SK-N-SH (cell line): Measurements from ENCODE around the gene BMP4. TPM values are rescaled to one million over a fixed set of nuclear protein-coding genes. Genes with fewer than 3 reads are reported as not detected.

Experiments
- CTCF ChIA-PET: fragments of 300-600, 350-600 bp; formaldehyde crosslinking; extraction: SDS; loops from one replicate; lab custom pipeline; 2021; lab: Yijun Ruan, JAX
- POLR2A ChIA-PET: fragments of 350-600 bp; sonication (Branson Sonifier 250); formaldehyde crosslinking; extraction: SDS; loops from one replicate; lab custom pipeline; 2020; ENCODE audit warnings: antibody characterized with exemption, inconsistent platforms; lab: Yijun Ruan, JAX
- DNase-seq: peaks from one replicate; pipeline ENCODE4 v3.0.0; 2012
- H2AFZ ChIP-seq: fragments of 200-600 bp; sonication (generic); 2 replicates; pipeline ENCODE4 v1.8.1; 2016; ENCODE audit warnings: antibody characterized with exemption, mild to moderate bottlenecking, low read depth
- H3F3A ChIP-seq: fragments of 200-600 bp; sonication (generic); replicated peaks from 2 replicates; pipeline ENCODE3; 2016; ENCODE audit warnings: antibody characterized with exemption, mild to moderate bottlenecking; ENCODE audit not compliant: insufficient read depth
- H3K27ac ChIP-seq, 2 experiments: fragments of 200-500 bp in 1 of 2; fragments of 200-600 bp in 1 of 2; sonication (Bioruptor generic) in 1 of 2; sonication (generic), shearing (Covaris generic) in 1 of 2; 2 replicates each; pipeline versions ENCODE4 v1.5.1 to v1.6.1; 2014 to 2016; ENCODE audit warnings: low read depth in 2 of 2, inconsistent platforms in 1 of 2, low read length in 1 of 2, mild to moderate bottlenecking in 1 of 2, mixed read lengths in 1 of 2
- H3K27me3 ChIP-seq: fragments of 200-600 bp; sonication (generic), shearing (Covaris generic); 2 replicates; pipeline ENCODE4 v1.6.1; 2016; ENCODE audit warnings: mixed run types; ENCODE audit not compliant: insufficient read depth
- H3K36me3 ChIP-seq, 2 experiments: fragments of 200-500 bp in 1 of 2; fragments of 200-600 bp in 1 of 2; sonication (Bioruptor generic) in 1 of 2; sonication (generic) in 1 of 2; replicated peaks in 1 of 2; 2 replicates each; pipeline versions ENCODE3 to v1.5.1; 2014 to 2016; ENCODE audit warnings: low read length in 1 of 2, mild to moderate bottlenecking in 1 of 2; ENCODE audit not compliant: insufficient read depth in 2 of 2, control insufficient read depth in 1 of 2
- H3K4me1 ChIP-seq, 2 experiments: fragments of 200-500 bp in 1 of 2; fragments of 200-600 bp in 1 of 2; sonication (Bioruptor generic) in 1 of 2; sonication (generic), shearing (Covaris generic) in 1 of 2; 2 replicates each; pipeline versions ENCODE4 v1.5.1 to v1.6.1; 2014 to 2016; ENCODE audit warnings: low read depth in 1 of 2, low read length in 1 of 2, mixed run types in 1 of 2; ENCODE audit not compliant: insufficient read depth in 2 of 2, control insufficient read depth in 1 of 2
- H3K4me2 ChIP-seq: fragments of 200-600 bp; sonication (generic), shearing (Covaris generic); 2 replicates; pipeline ENCODE4 v1.6.1; 2017; ENCODE audit warnings: mixed run types
- H3K4me3 ChIP-seq, 2 experiments: fragments of 200-500 bp in 1 of 2; fragments of 200-600 bp in 1 of 2; sonication (Bioruptor generic) in 1 of 2; sonication (generic), shearing (Covaris generic) in 1 of 2; 2 replicates each; pipeline versions ENCODE4 v1.5.1 to v1.8.1; 2014 to 2016; ENCODE audit warnings: low read depth in 2 of 2, inconsistent platforms in 1 of 2, low read length in 1 of 2, mild to moderate bottlenecking in 1 of 2, mixed read lengths in 1 of 2, moderate library complexity in 1 of 2
- H3K79me2 ChIP-seq: fragments of 200-600 bp; sonication (generic); 2 replicates; pipeline ENCODE4 v1.8.1; 2017; ENCODE audit warnings: mild to moderate bottlenecking; ENCODE audit not compliant: insufficient read depth
- H3K9ac ChIP-seq: fragments of 200-600 bp; sonication (generic); 2 replicates; pipeline ENCODE4 v1.6.1; 2017; ENCODE audit warnings: mixed run types
- H3K9me2 ChIP-seq: fragments of 200-600 bp; sonication (generic); 2 replicates; pipeline ENCODE4 v1.6.1; 2017; ENCODE audit warnings: mixed run types
- H3K9me3 ChIP-seq: fragments of 200-600 bp; sonication (generic); 2 replicates; pipeline ENCODE4 v1.6.1; 2017; ENCODE audit warnings: mixed run types, mild to moderate bottlenecking, moderate library complexity
- H4K20me1 ChIP-seq: fragments of 200-600 bp; sonication (generic); 2 replicates; pipeline ENCODE4 v1.6.1; 2017; ENCODE audit warnings: mild to moderate bottlenecking, mixed run types; ENCODE audit not compliant: insufficient read depth
- ELF1 ChIP-seq: IDR thresholded peaks from 2 replicates; pipeline ENCODE4 v1.4.0; 2012
- EP300 ChIP-seq, 2 experiments: IDR thresholded peaks; 2 replicates each; pipeline versions ENCODE4 v1.4.0 to v1.6.1; 2012; ENCODE audit warnings: borderline replicate concordance in 1 of 2, low read depth in 1 of 2, low read length in 1 of 2
- EZH2phosphoT487 ChIP-seq: fragments of 200-600 bp; sonication (generic); IDR thresholded peaks from 2 replicates; pipeline ENCODE4 v1.6.1; 2017; ENCODE audit warnings: low read depth, mixed run types, mild to moderate bottlenecking, antibody characterized with exemption, moderate library complexity, borderline replicate concordance
- GATA2 ChIP-seq: sonication (generic); formaldehyde crosslinking; IDR thresholded peaks from 2 replicates; pipeline ENCODE4 v1.5.0; 2020; ENCODE audit warnings: mild to moderate bottlenecking, missing genetic modification reagents
- MEF2A ChIP-seq: IDR thresholded peaks from 2 replicates; pipeline ENCODE4 v1.4.0; 2012; ENCODE audit warnings: low read depth, borderline replicate concordance
- MXI1 ChIP-seq: IDR thresholded peaks from 2 replicates; pipeline ENCODE4 v1.6.1; 2012; ENCODE audit warnings: mild to moderate bottlenecking, low read depth, low read length, improper control_type of control experiment
- RCOR1 ChIP-seq: fragments of 150-350 bp; IDR thresholded peaks from 2 replicates; pipeline ENCODE4 v1.6.1; 2017; ENCODE audit warnings: antibody characterized with exemption, low read length
- RXRA ChIP-seq: IDR thresholded peaks from 2 replicates; pipeline ENCODE4 v1.4.0; 2012; ENCODE audit warnings: low read depth, mild to moderate bottlenecking, borderline replicate concordance
- TAF1 ChIP-seq: IDR thresholded peaks from 2 replicates; pipeline ENCODE4 v1.6.1; 2012; ENCODE audit warnings: low read depth, mild to moderate bottlenecking, low read length, moderate library complexity, borderline replicate concordance
- TCF12 ChIP-seq: IDR thresholded peaks from 2 replicates; pipeline ENCODE4 v1.4.0; 2012
- TEAD4 ChIP-seq: IDR thresholded peaks from 2 replicates; pipeline ENCODE4 v1.4.0; 2012; ENCODE audit warnings: mild to moderate bottlenecking, borderline replicate concordance; ENCODE audit not compliant: insufficient read depth
- WGBS: methylation state at CpG from one replicate; pipeline ENCODE4 v1.1.6; 2017; ENCODE audit warnings: low lambda C conversion rate; 5-methylcytosine and 5-hydroxymethylcytosine counted together
- polyA plus RNA-seq, 3 experiments: library from polyadenylated mRNA; depleted of rRNA; stranded (reverse); fragments of >200 nt; gene quantifications; 2 replicates each; pipeline ENCODE4 v1.2.3, GENCODE V29; 2012
- TF ChIP-seq, protein P1 (sequence below): IDR thresholded peaks from 2 replicates; pipeline ENCODE4; 2012
- TF ChIP-seq, protein P2 (sequence below): IDR thresholded peaks from 2 replicates; pipeline ENCODE4 v1.4.0; 2012; ENCODE audit warnings: low read depth, borderline replicate concordance
- TF ChIP-seq, protein P3 (sequence below): IDR thresholded peaks from 2 replicates; pipeline ENCODE4 v1.4.0; 2012; ENCODE audit warnings: low read depth, borderline replicate concordance
- TF ChIP-seq, protein P4 (sequence below): IDR thresholded peaks from 2 replicates; pipeline ENCODE4 v1.6.1; 2012; ENCODE audit warnings: mild to moderate bottlenecking, low read depth, low read length, moderate library complexity
- TF ChIP-seq, protein P5 (sequence below): fragments of 150-350 bp; IDR thresholded peaks from 2 replicates; pipeline ENCODE4 v1.6.1; 2017; ENCODE audit warnings: antibody characterized with exemption, low read length, low read depth, borderline replicate concordance

Gene BMP4
- polyA plus RNA-seq, 1 of the 3 experiments (the other 2 are of a cell fraction): not detected

DNA sequence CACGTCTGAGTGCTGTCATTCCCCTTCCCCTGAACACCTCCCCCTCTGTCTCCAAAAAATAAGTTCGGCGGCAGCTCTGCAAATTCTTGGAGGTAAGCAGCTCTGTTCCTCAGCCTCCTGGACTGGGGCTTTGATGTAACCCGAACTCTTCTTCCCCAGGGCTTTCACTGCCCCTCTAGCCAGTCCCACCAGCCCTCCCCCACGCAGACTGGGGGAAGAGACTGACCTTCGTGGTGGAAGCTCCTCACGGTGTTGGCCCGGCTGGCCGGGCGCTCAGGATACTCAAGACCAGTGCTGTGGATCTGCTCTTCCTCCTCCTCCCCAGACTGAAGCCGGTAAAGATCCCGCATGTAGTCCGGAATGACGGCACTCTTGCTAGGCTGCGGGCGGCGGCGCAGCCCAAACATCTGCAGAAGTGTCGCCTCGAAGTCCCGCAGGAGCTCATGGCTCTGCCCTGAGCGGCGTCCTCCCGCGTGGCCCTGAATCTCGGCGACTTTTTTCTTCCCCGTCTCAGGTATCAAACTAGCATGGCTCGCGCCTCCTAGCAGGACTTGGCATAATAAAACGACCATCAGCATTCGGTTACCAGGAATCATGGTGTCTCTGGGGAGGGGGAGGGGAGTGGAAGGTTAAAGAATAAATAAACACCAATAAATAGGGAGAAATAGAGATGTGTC lies 4.9 kb downstream of the BMP4 start:
- no peak overlapping the region for H3K4me2 ChIP-seq
- POLR2A ChIA-PET: no interaction called here
- H3K4me1 ChIP-seq: peaks cover 0 to 4% of the 10 kb centered on the region in 2 experiments; a peak in 1 of 4 replicates
- H3K27me3 ChIP-seq: peaks cover 91% of the 10 kb centered on the region
- H2AFZ ChIP-seq: no peak overlapping the region
- no peaks in the 10 kb centered on the region for H3K79me2 ChIP-seq
- DNase-seq: no peak
- H3K4me3 ChIP-seq: no peak overlapping the region
- 11% methylated on average over 18 of the region's 32 CpGs for WGBS
- H3K27ac ChIP-seq: no peak overlapping the region
- no peaks in the 10 kb centered on the region for H3F3A ChIP-seq
- CTCF ChIA-PET: interaction anchor here (1.4 kb wide), 1 partner anchor 26 kb away, joined by 3 read pairs; no protein-coding TSS in a partner anchor
- H3K36me3 ChIP-seq: no peaks in the 10 kb centered on the region
- no peaks in the 10 kb centered on the region for H4K20me1 ChIP-seq
- TF ChIP-seq GATA2 (CRISPR knock-in tag) (no peak), EZH2phosphoT487 (peak; percentile 76; the same call in 1 of the 2 replicates)
- no peaks in the 10 kb centered on the region for H3K9me2 ChIP-seq
- H3K9me3 ChIP-seq: no peaks in the 10 kb centered on the region
- no peak overlapping the region for H3K9ac ChIP-seq

DNA sequence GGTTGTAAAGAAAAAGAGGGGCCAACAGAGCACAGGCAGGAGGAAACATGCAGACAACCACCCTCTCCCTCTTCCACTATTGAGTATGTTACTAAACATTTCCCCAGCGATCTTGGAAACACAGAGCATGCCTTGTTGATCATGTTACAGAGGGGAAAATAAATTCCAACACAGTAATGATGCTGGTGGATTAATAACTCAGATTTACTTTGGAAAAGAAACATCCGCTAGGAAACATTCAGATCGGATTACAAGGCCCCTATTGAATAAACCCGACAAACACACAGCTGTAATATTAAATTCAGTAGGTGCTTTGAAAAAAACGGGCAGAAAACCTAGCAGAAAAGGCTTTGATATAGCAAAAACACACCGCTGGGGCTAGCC lies 5.4 kb downstream of the BMP4 start:
- Histone ChIP-seq H3K4me2 (no peak overlapping the region), H3K9ac (no peak overlapping the region), H3K36me3 (no peaks in the 10 kb centered on the region), H3K79me2 (no peaks in the 10 kb centered on the region), H4K20me1 (no peaks in the 10 kb centered on the region), H3K27me3 (peaks cover 91% of the 10 kb centered on the region), H3K4me1 (peaks cover 0 to 4% of the 10 kb centered on the region in 2 experiments; a peak in 1 of 4 replicates), H3K9me2 (no peaks in the 10 kb centered on the region), H3K4me3 (no peak overlapping the region), H3K27ac (no peak overlapping the region), H3K9me3 (no peaks in the 10 kb centered on the region), H2AFZ (no peak overlapping the region), H3F3A (no peaks in the 10 kb centered on the region)
- DNase-seq: no peak
- TF ChIP-seq MXI1 (no peak), RXRA (no peak), TEAD4 (no peak), RCOR1 (no peak), EP300 (IDR thresholded peaks at IDR 0.05; ENCODE audit: borderline replicate concordance in 1 of 2, low read depth in 1 of 2, low read length in 1 of 2) (no peak), ELF1 (no peak), TCF12 (no peak), TAF1 (no peak), MEF2A (no peak)
- TF ChIP-seq, protein P1, sequence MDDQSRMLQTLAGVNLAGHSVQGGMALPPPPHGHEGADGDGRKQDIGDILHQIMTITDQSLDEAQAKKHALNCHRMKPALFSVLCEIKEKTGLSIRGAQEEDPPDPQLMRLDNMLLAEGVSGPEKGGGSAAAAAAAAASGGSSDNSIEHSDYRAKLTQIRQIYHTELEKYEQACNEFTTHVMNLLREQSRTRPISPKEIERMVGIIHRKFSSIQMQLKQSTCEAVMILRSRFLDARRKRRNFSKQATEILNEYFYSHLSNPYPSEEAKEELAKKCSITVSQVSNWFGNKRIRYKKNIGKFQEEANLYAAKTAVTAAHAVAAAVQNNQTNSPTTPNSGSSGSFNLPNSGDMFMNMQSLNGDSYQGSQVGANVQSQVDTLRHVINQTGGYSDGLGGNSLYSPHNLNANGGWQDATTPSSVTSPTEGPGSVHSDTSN: no peak
- TF ChIP-seq, protein P2, sequence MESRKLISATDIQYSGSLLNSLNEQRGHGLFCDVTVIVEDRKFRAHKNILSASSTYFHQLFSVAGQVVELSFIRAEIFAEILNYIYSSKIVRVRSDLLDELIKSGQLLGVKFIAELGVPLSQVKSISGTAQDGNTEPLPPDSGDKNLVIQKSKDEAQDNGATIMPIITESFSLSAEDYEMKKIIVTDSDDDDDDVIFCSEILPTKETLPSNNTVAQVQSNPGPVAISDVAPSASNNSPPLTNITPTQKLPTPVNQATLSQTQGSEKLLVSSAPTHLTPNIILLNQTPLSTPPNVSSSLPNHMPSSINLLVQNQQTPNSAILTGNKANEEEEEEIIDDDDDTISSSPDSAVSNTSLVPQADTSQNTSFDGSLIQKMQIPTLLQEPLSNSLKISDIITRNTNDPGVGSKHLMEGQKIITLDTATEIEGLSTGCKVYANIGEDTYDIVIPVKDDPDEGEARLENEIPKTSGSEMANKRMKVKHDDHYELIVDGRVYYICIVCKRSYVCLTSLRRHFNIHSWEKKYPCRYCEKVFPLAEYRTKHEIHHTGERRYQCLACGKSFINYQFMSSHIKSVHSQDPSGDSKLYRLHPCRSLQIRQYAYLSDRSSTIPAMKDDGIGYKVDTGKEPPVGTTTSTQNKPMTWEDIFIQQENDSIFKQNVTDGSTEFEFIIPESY: no peak
- TF ChIP-seq, protein P3, sequence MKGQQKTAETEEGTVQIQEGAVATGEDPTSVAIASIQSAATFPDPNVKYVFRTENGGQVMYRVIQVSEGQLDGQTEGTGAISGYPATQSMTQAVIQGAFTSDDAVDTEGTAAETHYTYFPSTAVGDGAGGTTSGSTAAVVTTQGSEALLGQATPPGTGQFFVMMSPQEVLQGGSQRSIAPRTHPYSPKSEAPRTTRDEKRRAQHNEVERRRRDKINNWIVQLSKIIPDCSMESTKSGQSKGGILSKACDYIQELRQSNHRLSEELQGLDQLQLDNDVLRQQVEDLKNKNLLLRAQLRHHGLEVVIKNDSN: no peak
- TF ChIP-seq, protein P4, sequence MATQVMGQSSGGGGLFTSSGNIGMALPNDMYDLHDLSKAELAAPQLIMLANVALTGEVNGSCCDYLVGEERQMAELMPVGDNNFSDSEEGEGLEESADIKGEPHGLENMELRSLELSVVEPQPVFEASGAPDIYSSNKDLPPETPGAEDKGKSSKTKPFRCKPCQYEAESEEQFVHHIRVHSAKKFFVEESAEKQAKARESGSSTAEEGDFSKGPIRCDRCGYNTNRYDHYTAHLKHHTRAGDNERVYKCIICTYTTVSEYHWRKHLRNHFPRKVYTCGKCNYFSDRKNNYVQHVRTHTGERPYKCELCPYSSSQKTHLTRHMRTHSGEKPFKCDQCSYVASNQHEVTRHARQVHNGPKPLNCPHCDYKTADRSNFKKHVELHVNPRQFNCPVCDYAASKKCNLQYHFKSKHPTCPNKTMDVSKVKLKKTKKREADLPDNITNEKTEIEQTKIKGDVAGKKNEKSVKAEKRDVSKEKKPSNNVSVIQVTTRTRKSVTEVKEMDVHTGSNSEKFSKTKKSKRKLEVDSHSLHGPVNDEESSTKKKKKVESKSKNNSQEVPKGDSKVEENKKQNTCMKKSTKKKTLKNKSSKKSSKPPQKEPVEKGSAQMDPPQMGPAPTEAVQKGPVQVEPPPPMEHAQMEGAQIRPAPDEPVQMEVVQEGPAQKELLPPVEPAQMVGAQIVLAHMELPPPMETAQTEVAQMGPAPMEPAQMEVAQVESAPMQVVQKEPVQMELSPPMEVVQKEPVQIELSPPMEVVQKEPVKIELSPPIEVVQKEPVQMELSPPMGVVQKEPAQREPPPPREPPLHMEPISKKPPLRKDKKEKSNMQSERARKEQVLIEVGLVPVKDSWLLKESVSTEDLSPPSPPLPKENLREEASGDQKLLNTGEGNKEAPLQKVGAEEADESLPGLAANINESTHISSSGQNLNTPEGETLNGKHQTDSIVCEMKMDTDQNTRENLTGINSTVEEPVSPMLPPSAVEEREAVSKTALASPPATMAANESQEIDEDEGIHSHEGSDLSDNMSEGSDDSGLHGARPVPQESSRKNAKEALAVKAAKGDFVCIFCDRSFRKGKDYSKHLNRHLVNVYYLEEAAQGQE: no peak
- TF ChIP-seq, protein P5, sequence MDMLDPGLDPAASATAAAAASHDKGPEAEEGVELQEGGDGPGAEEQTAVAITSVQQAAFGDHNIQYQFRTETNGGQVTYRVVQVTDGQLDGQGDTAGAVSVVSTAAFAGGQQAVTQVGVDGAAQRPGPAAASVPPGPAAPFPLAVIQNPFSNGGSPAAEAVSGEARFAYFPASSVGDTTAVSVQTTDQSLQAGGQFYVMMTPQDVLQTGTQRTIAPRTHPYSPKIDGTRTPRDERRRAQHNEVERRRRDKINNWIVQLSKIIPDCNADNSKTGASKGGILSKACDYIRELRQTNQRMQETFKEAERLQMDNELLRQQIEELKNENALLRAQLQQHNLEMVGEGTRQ: no peak
- CTCF ChIA-PET: interaction anchor here (0.6 kb wide), 1 partner anchor 321 kb away, joined by 3 read pairs; no protein-coding TSS in a partner anchor
- WGBS: 9% methylated on average over 6 of the region's 6 CpGs
- POLR2A ChIA-PET: no interaction called here
